Tibial nerve (tissue), 4 donors: Measurements from ENCODE around the gene CNTN6. TPM values are rescaled to one million over a fixed set of nuclear protein-coding genes. Genes with fewer than 3 reads are reported as not detected.

Experiments
- DNase-seq, 2 donors: peaks; one replicate each; pipeline ENCODE4 v3.0.0-alpha.2; 2019; ENCODE audit warnings: low spot score in 2 of 2
- H3K27ac ChIP-seq, 4 donors: fragments of 200-600 bp; sonication (generic) in 3 of 4; one replicate each; pipeline ENCODE4 v1.5.1; 2017 to 2019; ENCODE audit warnings: mild to moderate bottlenecking in 1 of 4
- H3K27me3 ChIP-seq, 2 donors: fragments of 200-600 bp; sonication (generic) in 1 of 2; one replicate each; pipeline versions ENCODE4 v1.5.1 to v1.6.0; 2017 to 2019
- H3K36me3 ChIP-seq, 3 donors: fragments of 200-600 bp; sonication (generic); one replicate each; pipeline ENCODE4 v1.5.1; 2018 to 2019
- H3K4me1 ChIP-seq, 4 donors: fragments of 200-600 bp; sonication (generic) in 3 of 4; one replicate each; pipeline ENCODE4 v1.5.1; 2017 to 2019
- H3K4me3 ChIP-seq, 4 donors: fragments of 200-600 bp; sonication (generic) in 3 of 4; one replicate each; pipeline ENCODE4 v1.5.1; 2017 to 2019; ENCODE audit warnings: mild to moderate bottlenecking in 1 of 4, moderate library complexity in 1 of 4
- H3K9me3 ChIP-seq, 4 donors: fragments of 200-600 bp; sonication (generic) in 3 of 4; one replicate each; pipeline ENCODE4 v1.5.1; 2017 to 2019
- CTCF ChIP-seq, 5 experiments: fragments of 200-600 bp in 3 of 5; fragments of 450-650 bp in 2 of 5; sonication (generic) in 3 of 5; IDR thresholded peaks; one replicate each; pipeline ENCODE4 v1.5.1; 2016 to 2019; ENCODE audit warnings: antibody characterized with exemption in 5 of 5, mild to moderate bottlenecking in 3 of 5, moderate library complexity in 2 of 5
- EP300 ChIP-seq, 2 donors: sonication (generic); formaldehyde crosslinking; IDR thresholded peaks; one replicate each; pipeline ENCODE4 v1.6.1; 2017; ENCODE audit warnings: antibody characterized with exemption in 2 of 2, mild to moderate bottlenecking in 1 of 2
- POLR2A ChIP-seq, 2 donors: fragments of 450-650 bp; IDR thresholded peaks; one replicate each; pipeline ENCODE4 v1.6.1; 2017; ENCODE audit warnings: antibody characterized with exemption in 2 of 2, mild to moderate bottlenecking in 2 of 2, moderate library complexity in 2 of 2
- WGBS, 2 donors: methylation state at CpG; one replicate each; pipeline ENCODE4 v1.1.5; 2018; 5-methylcytosine and 5-hydroxymethylcytosine counted together
- total RNA-seq, 4 donors: library from RNA; depleted of rRNA; stranded (reverse); fragments of >200 nt; gene quantifications; one replicate each; pipeline ENCODE4 v1.1.0, GENCODE V29; 2016

Gene CNTN6
- total RNA-seq, 4 donors from 2014 or later: 0.20 TPM; not detected in 3

DNA sequence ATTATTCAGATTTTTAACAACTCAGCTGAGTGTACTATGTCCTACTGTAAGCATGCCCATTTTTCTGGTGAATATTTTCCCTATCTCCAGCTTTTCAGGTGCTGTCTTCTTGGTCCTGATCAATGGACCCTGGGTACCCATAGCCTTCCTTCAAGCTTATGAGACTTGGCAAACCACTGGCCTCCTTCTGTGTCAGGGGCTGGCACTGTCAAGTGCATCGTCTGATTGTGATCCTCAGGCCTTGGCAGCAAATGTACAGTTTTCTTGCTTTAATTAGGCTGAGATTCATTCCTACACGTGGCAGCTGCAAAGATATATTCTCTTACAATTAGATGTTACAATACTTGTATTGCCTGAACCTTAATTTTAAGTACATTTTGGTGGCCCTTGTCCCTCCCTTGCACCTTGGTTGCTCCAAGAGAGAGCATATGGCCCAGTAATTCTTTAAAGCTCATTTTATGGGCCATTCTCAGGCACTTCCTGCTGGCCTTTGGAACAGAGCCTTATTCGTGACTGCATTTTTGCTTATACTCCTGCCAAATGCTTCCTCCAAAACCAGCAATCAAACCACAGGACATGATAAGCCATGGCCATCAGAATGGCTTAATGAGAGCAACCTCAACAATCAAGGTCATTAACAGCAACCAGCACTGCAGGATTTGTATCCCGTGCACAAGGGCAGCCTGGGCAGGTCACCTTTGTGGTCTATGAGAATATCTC is 179.9 kb downstream of the CNTN6 start:
- Histone ChIP-seq H3K27ac (no peak overlapping the region), H3K4me3 (no peak overlapping the region), H3K36me3 (no peaks in the 10 kb centered on the region), H3K4me1 (no peaks in the 10 kb centered on the region), H3K27me3 (no peaks in the 10 kb centered on the region), H3K9me3 (no peaks in the 10 kb centered on the region)
- DNase-seq: no peak
- WGBS, 2 donors: 70 to 73% methylated on average over 4 of the region's 4 CpGs
- TF ChIP-seq EP300 (IDR thresholded peaks at IDR 0.05) (no peak), POLR2A (IDR thresholded peaks at IDR 0.05) (no peak), CTCF (IDR thresholded peaks at IDR 0.05) (no peak)

- H3K36me3 ChIP-seq: no peaks in the 10 kb centered on the region
- no peak overlapping the region for H3K4me3 ChIP-seq
- no peak overlapping the region for H3K27ac ChIP-seq
- TF ChIP-seq EP300 (IDR thresholded peaks at IDR 0.05): no peak
- no peak for TF ChIP-seq POLR2A (IDR thresholded peaks at IDR 0.05)
- TF ChIP-seq CTCF (IDR thresholded peaks at IDR 0.05): peak in 1 of 5 experiments; percentile 21
- DNase-seq: peak in 1 of 2 donors; percentile 19
- no peaks in the 10 kb centered on the region for H3K27me3 ChIP-seq
- H3K9me3 ChIP-seq: no peaks in the 10 kb centered on the region
- no peaks in the 10 kb centered on the region for H3K4me1 ChIP-seq
- 70 to 76% methylated on average over 4 of the region's 4 CpGs for WGBS, 2 donors
Observed at GRCh38 chr3:1275495-1275894, 182.7 kb downstream of the CNTN6 start.

DNA sequence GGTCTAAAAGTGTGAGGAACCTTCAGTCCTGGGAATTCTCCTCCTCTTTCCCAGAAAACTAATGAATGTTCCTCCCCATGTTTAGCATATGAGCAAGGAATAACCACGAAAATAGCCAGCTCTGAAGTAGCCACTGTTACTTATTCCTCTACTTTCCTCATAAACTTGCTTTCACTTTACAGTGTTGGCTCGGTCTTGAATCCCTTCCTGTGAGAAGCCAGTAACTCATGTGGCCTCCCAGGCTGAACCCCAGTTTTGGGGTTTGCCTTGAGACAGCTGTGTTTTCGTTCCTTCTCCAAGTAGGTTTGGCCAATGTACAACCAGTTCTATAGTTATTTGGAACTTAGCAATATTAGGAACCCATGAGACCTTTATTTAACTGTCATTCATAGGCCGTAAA is 195.0 kb downstream of the CNTN6 start:
- Histone ChIP-seq H3K27ac (no peak overlapping the region), H3K9me3 (no peaks in the 10 kb centered on the region), H3K4me1 (no peaks in the 10 kb centered on the region), H3K4me3 (no peak overlapping the region), H3K27me3 (no peaks in the 10 kb centered on the region), H3K36me3 (no peaks in the 10 kb centered on the region)
- 89 to 92% methylated on average over 4 of the region's 4 CpGs for WGBS, 2 donors
- no peak for TF ChIP-seq POLR2A (IDR thresholded peaks at IDR 0.05)
- no peak for TF ChIP-seq CTCF (IDR thresholded peaks at IDR 0.05)
- no peak for TF ChIP-seq EP300 (IDR thresholded peaks at IDR 0.05)
- no peak for DNase-seq

- TF ChIP-seq CTCF (IDR thresholded peaks at IDR 0.05) (no peak), EP300 (IDR thresholded peaks at IDR 0.05) (no peak), POLR2A (IDR thresholded peaks at IDR 0.05) (no peak)
Observed at GRCh38 chr3:1288805-1289494, 196.1 kb downstream of the CNTN6 start.

DNA sequence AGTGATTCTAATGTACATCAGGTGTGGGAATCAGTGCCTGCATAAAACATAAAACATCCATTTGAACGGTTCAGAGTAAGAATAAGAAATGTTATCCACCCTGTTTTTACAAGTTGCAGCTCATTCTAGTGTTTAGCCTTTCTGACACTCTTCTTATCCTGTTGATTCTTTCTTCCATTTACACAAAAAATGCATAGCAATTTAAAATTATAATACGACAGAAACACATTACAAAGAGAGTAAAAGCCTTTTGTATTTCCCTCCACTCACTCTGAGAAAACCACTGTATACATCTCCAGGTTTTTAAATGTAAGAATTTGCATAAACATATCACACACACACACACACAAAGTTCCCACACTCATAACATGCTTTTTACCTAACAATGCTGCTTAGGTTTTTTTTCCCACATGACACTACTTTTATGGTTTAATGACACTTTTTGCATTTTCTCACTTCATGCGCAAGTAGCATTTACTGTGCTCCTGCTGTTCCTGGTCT is 199.8 kb downstream of the CNTN6 start:
- Histone ChIP-seq H3K4me3 (no peak overlapping the region), H3K4me1 (no peaks in the 10 kb centered on the region), H3K36me3 (no peaks in the 10 kb centered on the region), H3K27ac (no peak overlapping the region), H3K27me3 (no peaks in the 10 kb centered on the region), H3K9me3 (no peaks in the 10 kb centered on the region)
- no peak for DNase-seq
- TF ChIP-seq POLR2A (IDR thresholded peaks at IDR 0.05) (no peak), EP300 (IDR thresholded peaks at IDR 0.05) (no peak), CTCF (IDR thresholded peaks at IDR 0.05) (no peak)
- WGBS, 2 donors: 49 to 53% methylated on average over 3 of the region's 3 CpGs

More at GRCh38 chr3:1288805-1289494, 196.1 kb downstream of the CNTN6 start:
- no peak overlapping the region for H3K27ac ChIP-seq
- H3K4me3 ChIP-seq: no peak overlapping the region
- H3K9me3 ChIP-seq: no peaks in the 10 kb centered on the region
- H3K4me1 ChIP-seq: no peaks in the 10 kb centered on the region
- WGBS, 2 donors: 75 to 76% methylated on average over 4 of the region's 4 CpGs
- H3K36me3 ChIP-seq: no peaks in the 10 kb centered on the region
- DNase-seq: no peak
- no peaks in the 10 kb centered on the region for H3K27me3 ChIP-seq
